NB4 (cell line): ENCODE data around the gene KIF1A.
A peak's percentile ranks its signal among the peaks of the same experiment; 100 is the strongest.

ENCODE experiments used
- DNase-seq: peaks from one replicate; pipeline ENCODE4 v3.0.0; 2010; ENCODE audit warnings: low read depth
- H3K4me3 ChIP-seq: one replicate; pipeline ENCODE4 v1.5.1; 2011; ENCODE audit warnings: mild to moderate bottlenecking, low read depth, low read length, moderate library complexity
- CTCF ChIP-seq: IDR thresholded peaks from one replicate; pipeline ENCODE4 v1.5.1; 2012; ENCODE audit warnings: low read depth, low read length
- MAX ChIP-seq: IDR thresholded peaks from 2 replicates; pipeline ENCODE4 v1.6.1; 2011; ENCODE audit warnings: low read depth, low read length
- MYC ChIP-seq: IDR thresholded peaks from 2 replicates; pipeline ENCODE4 v1.6.1; 2011; ENCODE audit warnings: low read depth, low read length
- POLR2A ChIP-seq: IDR thresholded peaks from 2 replicates; pipeline ENCODE4 v1.6.1; 2011; ENCODE audit warnings: mild to moderate bottlenecking; ENCODE audit not compliant: insufficient read length; ENCODE audit errors: extremely low read depth

The KIF1A gene

GRCh38 chr2:240742602-240743095 is 77.4 kb downstream of the KIF1A start:
- H3K4me3 ChIP-seq: no peak overlapping the region
- TF ChIP-seq MAX (no peak), POLR2A (no peak), CTCF (peak; percentile 18), MYC (no peak)
- DNase-seq: no peak

- no peak for TF ChIP-seq POLR2A
- TF ChIP-seq MYC: no peak
- TF ChIP-seq MAX: no peak
- TF ChIP-seq CTCF: no peak
- DNase-seq: no peak
- H3K4me3 ChIP-seq: no peak overlapping the region
Observed at GRCh38 chr2:240741091-240741490, 78.9 kb downstream of the KIF1A start.

DNA sequence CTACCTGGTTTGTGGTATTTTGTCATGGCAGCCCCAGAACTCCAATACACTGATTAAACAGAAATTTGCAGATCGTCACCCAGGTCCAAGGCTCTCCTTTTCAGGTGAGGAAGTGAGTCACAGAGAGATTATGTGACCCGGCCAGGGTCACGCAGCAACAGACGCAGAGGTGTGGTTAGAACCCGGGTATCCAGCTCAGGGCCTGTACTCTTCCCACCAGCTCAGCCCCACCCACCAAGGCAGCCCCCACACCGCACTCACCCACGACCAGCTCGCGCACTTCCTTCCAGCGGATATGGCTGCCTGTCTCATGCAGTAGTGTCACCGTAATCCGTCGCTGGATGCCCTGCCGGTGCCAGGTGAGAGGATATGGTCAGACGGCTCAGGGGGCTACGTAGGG is 80.2 kb downstream of the KIF1A start:
- H3K4me3 ChIP-seq: no peak overlapping the region
- TF ChIP-seq MAX (no peak), MYC (no peak), CTCF (no peak), POLR2A (no peak)
- DNase-seq: no peak

GRCh38 chr2:240737958-240738357 is 82.1 kb downstream of the KIF1A start:
- TF ChIP-seq MYC: no peak
- no peak for TF ChIP-seq POLR2A
- no peak for TF ChIP-seq CTCF
- TF ChIP-seq MAX: no peak
- H3K4me3 ChIP-seq: no peak overlapping the region

DNA sequence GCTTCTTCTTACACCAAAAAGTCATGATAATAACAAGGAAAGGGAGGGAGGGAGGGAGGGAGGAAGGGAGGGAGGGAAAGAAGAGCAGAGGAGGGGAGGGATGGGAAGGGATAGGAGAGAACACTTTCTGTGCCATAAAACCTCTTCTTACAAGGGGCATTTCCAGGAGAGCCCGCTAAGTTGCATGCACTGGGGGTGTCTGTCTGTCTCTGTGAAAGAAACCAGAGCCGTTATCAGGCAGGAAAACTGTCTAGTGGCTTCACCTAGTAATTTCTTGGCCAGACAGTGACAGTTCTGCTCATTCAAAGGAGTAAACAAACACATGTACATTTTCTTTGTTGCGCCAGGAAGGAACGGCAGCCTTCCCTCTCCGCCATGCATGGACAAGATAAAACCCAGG is 82.5 kb downstream of the KIF1A start:
- no peak overlapping the region for H3K4me3 ChIP-seq
- no peak for TF ChIP-seq POLR2A
- no peak for TF ChIP-seq MAX
- DNase-seq: no peak

More at GRCh38 chr2:240737958-240738357, 82.1 kb downstream of the KIF1A start:
- DNase-seq: no peak

DNA sequence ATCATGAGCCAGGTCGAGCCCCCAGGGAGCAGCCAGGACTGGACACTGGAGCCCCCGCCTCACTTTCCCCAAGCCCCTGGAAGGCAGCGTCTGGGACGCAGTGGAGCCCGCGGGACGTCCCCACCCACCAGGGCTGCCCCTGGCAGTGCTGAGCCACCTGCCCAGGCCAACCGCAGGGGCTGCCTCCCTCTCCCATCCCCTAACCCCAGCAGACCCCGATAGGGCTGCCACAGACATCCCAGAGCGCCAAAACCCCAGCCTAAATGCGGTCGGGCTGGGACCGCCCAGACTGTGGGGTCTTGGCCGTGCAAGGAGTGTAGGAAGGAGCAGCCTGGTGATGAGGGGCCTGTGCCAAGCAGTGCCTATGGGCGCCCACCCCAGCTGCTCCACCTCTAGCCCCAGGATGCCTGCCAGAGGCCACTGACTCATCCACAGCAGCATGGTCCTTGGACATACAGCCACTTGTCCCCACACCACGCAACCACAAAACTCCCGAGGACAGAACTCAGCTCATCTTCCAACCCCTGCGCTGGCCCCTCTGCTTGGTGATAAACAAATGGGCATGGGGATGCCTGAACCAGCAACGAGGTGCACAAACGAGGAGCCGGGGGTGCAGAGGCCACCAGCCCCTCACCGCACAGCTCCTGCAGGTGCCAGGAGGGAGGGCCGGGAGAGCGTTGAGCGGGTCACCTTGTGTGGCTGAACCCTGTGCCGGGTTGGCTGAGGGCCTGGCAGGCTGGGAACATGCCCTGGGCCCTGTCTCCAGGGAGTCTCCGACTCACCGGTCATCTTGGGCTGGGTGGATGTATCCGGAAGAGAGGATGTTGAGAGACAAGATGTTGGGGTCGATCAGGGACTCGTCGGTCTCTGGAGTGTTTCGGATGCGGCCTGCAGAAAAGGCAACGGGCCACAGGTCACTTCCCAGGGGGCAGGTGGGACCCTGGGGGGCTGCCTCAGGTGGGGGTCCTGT is 83.5 kb downstream of the KIF1A start:
- no peak overlapping the region for H3K4me3 ChIP-seq
- DNase-seq: no peak
- TF ChIP-seq MYC (no peak), MAX (no peak), POLR2A (no peak), CTCF (no peak)
